Right renal pelvis (tissue), 4 donors: ENCODE measurements around the gene UAP1. TPM values are rescaled to one million over a fixed set of nuclear protein-coding genes. Genes with fewer than 3 reads are reported as not detected.

Experiments
- DNase-seq, 4 donors: peaks; one replicate each; pipeline ENCODE4 v3.0.0-alpha.2; 2013; ENCODE audit warnings: low read depth in 4 of 4, low spot score in 3 of 4, missing footprints in 1 of 4
- polyA plus RNA-seq, 4 donors: library from polyadenylated mRNA; unstranded; fragments of 120-200 nt; gene quantifications; one replicate each; pipeline ENCODE4 v1.2.1, GENCODE V29; 2013; ENCODE audit not compliant: insufficient read length in 4 of 4

Gene UAP1
- polyA plus RNA-seq, 4 donors: 32.8 to 35.3 (median 34.1) TPM

DNA sequence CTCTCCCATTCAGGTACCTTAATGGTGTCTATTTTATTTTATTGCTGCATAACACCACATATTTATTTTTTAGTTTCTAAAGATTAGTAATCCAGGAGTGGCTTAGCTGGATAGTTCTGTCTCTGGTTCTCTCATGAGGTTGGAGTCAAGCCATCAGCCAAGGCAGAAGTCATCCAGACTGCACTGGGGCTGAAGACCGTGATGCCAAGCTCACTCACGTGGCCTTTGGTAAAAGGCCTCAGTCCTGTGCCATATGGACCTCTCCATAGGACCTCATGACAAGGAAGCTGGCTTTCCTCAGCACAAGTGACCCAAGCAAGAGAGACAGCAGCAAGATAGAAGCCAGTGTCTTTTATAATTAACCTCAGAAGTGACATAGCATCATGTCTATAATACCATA is 47.8 kb downstream of the UAP1 start:
- no peak for DNase-seq

DNA sequence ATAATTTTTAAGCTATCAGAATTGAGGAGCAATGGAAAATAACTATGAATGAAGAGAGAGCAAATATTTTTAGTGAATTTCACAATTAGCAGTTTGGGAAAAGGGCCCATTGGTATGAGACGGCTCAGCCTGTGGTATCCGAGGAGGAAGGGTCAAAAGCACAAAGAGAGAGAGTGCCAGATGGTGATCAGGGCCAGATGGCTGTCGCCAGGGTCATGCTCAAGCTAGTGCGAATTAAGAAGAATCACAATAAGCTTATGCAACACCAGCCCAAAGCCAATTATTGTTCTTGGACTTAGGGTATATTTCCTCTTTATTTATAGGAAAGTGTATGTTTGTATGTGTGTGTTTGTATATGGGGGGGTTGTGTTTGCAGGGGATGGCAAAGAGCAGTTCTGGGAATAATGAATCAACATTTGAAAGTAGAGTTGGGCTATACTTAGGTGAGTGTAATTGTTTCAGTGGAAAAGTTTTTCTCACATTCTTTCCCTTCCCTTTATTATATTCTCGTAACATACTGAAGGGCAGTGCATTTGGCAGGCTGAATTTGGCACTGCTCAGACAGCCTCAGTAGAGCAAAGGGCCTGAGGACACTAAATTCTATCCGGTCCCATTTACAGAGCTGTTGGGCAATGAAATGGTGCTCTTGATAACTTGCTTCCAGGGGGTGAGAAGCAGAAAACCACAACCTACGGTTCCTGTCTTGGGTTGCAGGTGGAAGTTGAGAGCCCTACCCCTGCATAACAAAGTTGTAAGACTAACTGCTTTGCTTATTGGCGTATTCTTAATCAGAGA is 51.3 kb downstream of the UAP1 start:
- no peak for DNase-seq

DNA sequence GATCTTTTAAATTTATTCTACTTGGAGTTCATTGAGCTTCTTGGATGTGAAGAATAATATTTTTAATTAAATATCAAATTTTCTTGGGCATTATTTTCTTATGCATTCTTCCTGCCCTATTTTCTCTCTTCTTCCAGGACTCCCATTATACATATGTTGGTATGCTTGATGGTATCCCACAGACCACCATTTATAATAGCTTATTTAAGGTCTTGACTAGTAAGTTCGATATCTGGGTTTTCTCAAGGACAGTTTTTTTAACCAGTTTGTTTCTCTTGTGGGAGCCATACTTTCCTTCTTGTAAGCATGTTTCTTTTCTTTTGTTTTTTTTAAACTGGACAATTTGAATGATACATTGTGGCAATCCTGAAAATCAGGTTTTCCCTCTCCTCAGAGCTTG is 55.3 kb downstream of the UAP1 start:
- DNase-seq: no peak

DNA sequence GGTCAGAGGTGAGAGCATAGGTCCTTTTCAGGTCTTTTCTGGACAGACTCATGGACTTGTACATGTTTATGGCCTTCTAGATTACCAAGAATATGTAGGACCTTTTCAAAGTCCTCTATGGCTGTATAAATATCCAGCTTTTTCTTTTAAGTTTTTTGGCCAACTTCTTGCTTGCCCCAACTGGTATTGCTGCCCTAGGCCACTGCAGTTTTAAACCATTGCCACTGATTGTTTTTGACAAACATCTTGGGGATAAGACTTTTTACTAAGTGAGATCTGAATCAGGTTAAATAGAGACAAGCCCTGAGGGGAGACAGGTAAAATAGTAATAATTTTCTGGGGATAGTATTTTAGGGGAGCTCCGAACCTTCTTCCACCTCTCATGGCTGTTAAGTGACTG is 56.0 kb downstream of the UAP1 start:
- no peak for DNase-seq

DNA sequence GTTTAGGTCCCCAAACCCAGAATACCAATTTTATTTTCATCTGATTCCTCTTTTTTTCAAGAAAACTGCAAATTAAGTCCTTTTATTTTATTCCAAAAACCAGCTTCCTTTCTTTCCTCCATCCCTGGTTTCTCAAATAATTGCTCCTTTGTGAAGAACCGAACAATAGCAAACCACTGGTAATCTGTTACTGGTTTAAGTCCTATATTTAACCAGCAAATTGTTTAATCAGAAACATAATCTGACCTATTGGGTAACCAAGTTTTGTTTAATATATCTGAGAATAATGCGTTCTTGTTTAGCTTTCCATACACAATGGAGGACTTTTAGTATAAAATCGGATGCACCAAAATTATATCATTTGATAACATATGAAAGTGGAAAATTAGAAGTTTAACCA is 57.6 kb downstream of the UAP1 start:
- no peak for DNase-seq

DNA sequence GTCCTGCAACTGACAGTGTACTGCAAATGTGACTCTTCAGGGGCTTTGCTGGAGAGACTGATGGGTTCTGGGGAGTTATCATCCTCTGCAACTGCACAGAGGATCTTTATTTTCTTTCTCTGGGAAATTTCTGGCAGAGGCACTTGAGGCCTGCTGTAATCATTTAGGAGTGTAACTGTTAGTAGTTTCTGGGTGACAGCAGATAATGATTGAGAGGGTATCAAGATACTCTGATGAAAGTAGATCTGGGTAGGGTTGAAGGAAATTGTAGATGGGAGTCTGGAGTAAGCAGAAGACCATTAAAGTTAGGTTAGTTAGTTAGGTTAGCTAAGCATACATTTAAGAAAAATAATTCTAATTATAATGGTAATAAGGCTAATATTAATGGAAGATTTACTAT is 59.7 kb downstream of the UAP1 start:
- DNase-seq: no peak

DNA sequence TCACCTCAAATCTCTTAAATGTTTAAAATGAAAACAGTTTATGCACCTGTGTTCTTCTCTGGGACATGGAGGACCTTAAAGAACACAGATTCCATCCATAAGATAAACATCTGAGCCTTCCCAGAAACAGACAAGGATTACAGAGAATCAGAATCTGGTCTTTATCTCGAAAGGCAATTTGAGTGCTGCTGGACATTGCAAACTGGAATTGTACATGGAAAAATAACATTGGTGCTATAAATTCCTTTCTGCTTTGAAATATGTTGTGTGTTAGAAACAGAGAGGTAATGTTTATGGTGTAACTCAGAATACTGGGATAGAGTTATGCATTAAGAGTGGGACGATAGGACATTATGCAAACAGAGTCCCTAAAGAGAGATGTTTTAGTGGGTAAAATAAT is 64.2 kb downstream of the UAP1 start:
- no peak for DNase-seq

DNA sequence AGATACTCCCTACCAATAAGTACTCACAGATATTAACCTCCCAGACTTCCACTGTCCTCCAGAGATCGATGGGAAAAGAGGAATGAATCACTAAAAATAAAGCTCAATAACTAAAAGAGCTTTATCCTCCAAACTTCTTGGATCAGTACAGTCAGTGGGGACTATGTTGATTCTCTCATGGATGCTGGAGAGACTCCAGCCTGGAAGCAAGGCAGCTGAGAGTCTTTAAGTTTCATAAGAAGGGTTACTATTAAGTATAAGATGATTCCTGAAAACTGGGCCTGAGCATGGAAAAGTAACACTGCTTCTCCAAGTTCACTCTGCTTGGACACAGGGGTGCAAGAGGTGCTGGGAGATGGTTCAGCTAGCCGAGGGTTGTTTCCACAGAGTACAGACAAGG is 64.6 kb downstream of the UAP1 start:
- DNase-seq: no peak

DNA sequence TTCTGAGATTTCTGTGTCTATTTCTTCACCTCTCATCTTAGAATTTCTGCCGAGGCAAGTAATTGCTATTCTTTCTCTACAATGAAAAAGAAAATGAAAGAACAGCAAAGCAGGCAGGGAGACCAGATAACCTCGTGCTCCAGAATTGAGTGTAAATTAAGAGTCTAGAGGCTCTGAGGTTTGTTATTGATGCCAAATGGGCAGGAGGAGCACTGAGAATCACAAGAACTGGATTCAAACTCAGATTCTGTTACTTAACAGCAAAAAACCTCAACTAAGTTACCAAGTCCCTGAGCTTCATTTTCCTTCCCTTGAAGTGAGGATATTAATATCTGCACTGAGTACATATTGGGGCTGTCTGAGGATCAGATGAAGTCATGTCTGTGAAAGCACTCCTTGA is 65.2 kb downstream of the UAP1 start:
- no peak for DNase-seq

DNA sequence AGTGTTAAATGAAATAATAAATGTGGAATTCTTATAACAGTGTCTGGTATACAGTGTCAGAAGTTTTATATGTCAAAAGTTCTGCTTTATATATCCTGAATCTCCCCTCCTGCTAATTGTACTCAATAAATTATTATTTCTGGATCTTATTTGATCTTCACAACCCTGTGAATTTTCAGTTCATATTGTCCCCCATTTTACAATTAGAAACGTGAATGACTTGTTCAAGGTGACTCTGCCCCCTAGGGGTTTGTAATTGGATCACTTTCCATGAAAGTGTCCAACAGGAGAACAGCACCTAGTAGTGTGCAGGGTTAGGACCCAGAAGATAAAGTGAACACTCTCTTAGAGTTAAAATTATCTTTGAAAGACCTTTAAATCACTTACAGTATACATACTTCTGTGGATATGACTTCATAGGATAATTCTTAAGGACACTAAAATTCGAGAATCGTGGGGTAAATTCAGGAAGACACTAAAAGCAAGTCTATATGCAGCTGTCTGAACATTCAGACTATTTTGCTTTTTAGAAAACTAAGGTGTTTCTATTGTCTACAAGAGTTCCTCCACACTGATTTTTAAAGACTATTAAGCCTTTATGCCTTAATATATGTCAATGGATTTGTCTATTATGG is 66.3 kb downstream of the UAP1 start:
- no peak for DNase-seq

DNA sequence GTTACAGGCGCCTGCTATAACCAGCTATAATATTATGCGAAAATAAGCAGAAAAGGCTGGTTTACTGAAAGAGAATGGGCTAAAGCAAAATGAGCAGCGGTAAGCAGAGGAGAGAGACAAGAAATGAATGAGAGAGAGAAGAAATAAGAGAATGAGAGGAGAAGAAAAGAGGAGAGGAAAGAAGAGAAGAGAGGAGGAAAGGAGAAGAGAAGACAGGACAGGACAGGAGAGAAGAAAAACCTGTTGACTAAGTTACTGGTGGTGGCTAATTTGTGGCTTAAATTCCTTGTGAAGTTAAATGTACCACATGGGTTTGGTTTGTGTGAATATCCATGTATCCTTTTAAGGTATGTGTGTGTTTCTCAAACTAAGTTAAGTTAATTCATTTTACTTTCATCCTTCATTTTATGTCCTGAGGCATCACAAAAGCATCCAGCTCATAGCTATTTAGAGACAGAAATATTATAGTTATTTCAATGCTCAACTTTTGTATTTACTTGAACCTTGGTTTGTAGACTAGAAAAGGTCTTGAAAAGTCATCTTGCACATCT is 67.6 kb downstream of the UAP1 start:
- no peak for DNase-seq

DNA sequence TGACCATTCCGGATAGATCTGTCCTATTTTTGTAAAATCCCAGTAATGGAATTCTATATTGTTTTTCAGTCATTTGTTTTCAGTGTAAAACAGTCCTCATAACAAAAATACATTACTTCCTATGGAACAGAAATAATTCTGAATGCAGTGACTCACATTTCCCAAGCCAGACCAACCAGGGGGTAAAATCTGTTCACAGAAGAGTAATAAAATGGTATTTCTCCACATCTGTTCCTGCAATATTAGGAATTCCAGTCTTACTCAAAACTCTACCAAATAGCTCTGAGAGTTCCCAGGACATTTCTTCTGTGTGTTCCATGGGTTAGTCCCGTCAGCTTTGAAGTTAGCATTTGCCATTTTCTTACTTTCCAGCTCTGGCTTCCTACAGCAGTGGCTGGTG is 68.1 kb downstream of the UAP1 start:
- DNase-seq: no peak

DNA sequence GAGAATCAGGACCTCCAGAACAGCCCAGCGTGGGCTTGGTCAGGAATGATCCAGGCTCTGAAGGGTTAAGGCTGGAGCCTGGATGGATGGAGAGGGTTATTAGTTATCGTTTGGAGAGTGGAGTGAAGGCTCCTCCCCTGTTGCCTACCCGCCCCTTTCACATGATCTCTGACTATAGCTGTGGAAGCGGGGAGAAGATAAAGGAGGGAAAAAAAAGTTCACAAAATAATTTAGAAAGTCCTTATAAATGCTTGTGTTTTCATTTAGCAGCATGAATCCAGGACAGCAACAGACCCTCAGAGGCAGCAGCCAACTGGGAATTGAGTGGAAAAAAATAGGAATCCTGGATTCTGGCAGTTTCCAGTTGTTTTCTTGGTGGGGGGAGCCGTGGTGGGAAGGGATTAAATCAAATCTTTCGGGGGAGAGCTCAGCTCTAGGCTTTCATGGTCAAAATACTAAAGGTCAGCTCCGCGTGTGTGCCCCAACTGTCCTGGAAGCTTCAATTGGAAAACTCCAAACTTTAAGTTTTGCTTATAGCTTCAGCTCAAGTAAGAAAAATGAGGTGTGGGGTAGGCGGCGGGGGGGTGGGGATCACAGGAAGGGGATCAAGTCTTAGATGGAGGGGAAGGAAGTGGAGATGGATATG is 70.1 kb downstream of the UAP1 start:
- DNase-seq: peak in 1 of 4 donors; percentile 41

DNA sequence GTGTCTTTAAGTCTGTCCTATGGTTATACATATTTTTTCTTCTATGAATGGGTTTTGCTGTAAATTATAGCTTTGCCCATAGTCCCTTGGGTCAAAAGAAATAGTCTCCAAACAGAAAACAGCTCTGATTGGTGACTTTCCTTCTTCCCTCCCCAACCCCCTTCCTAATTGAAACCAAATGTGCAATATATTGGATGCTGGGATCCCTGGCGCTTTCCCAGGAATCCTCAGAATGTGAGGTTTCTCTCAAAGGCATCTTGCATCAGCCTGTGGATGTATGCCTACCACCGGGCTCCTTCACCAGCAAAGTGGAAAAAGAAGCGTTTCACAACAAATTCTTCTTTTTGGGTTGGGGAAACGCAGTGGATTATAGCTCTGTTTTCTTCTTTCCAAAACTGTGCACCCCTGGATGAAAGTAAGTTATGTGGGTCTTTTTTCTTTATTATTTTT is 70.7 kb downstream of the UAP1 start, which contains the start of gene DDR2:
Gene DDR2, plus strand, starts transcription at position 248 of the 450 bp plus-strand sequence. CDS start 86,600 bp downstream, outside the sequence.
- DNase-seq: peak in 1 of 4 donors; percentile 68

DNA sequence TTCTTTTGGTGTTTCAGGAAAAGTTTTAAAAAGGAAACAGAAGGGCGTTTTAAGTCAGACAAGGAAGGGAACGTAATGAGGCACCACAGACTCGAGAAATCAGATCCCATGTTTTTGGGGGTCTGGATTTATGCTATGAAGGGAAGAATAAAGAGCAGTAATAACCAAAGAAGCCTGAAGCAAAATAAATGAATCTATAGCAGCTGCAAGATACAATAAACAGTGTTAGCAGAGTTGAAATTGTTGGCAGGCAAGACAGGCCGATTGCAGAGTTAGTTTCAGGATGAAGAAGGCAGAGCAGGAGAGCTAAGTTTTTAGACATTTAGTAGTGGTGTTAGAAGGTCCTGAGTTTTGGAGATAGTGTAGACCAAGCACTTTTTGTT is 71.2 kb downstream of the UAP1 start:
- no peak for DNase-seq

DNA sequence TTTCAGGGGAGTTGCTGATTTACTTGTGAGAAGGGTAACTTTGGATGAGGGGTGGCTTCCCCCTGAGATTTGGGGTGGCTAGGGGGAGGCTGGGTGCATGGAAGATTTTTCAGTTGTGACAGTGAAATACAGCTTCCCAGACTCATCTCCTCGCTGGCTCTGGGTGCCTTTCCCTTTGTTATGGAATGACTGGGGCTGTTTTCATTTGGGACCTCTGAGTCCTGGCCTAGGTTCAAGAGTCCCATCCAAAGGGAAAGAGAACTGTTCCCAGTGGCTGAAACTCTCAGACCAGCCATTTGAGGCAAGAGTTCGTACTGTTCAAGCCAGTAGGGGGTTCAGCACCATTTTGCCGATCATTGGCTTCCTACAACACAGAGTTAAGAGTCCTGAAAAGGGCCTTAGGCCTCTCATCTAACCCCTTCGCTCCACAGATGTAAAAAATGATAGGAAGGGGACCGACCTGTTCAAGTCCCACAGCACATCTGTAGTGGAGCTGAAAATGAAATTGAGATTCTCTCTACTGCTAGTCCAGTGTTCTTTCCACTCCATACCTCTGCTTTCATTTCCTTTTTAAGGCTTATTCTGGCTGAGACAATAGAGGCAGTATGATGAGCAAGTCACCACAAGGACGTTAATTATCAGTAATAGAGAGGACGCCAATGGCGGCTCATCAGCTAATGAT is 71.7 kb downstream of the UAP1 start:
- no peak for DNase-seq

DNA sequence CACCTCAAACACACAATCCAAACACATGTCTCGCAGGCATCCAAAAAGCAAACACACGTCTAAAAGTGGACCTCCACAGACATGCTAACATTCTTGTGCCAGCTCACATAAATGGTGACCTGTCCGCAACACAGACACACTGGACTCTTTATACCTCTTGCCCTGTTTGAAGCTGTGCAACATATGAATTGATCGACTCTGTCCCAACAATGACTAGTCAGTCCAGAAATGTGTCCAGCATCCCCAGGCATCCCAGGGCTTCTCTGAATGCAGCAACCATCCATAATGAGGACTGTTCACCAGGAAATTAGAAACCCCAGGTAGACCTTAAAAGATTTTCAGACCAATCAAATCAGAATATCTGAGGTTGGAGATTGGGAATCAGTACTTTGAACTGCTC is 73.9 kb downstream of the UAP1 start:
- DNase-seq: no peak

DNA sequence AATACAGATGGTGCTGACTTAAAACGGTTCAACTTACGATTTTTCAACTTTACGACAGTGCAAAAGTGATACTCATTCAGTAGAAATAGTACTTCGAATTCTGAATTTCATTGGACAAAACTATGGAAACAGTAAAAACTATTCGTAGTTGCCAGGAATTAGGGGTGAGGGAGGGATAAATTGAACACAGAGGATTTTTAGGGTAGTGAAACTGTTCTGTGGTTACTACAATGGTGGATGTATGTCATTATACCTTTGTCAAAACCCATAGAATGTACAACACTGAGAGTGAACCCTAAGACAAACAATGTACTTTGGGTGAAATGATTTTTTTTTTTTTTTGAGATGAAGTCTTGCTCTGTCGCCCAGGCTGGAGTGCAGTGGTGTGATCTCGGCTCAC is 78.2 kb downstream of the UAP1 start:
- DNase-seq: no peak

DNA sequence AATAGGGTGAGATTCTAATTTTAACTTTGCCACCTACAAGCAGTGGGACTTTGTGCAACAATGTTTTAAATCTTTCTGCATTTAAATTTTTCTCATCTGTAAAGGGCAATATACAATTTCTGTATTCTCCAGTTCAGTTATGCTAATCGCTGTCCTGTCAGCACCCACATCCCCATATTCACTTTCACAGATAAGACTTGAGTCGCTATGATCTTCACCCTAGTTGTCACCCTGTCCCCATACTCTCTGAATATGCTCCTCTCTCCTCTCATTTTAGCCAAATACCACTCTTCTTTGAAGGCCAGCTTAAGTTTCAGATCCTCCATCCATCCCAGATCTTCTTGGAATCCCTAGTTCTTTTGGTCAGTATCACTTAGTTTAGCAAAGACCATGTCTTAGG is 79.6 kb downstream of the UAP1 start:
- DNase-seq: no peak

DNA sequence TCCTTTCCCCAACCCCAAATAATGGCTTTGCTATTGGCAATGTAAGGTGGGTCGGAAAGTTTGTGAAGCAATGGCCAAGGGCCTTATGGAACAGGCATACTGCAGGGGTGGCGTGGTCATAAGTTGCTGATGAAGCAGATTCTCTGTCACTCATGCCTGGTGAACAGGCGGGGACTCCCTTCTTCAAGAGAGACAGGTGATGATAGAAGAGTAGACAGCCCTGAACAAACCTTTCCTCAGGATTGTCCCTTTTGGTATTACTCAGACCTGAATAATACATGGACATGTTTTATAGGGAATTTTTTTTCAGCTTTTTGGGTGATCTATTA is 83.4 kb downstream of the UAP1 start:
- DNase-seq: no peak

DNA sequence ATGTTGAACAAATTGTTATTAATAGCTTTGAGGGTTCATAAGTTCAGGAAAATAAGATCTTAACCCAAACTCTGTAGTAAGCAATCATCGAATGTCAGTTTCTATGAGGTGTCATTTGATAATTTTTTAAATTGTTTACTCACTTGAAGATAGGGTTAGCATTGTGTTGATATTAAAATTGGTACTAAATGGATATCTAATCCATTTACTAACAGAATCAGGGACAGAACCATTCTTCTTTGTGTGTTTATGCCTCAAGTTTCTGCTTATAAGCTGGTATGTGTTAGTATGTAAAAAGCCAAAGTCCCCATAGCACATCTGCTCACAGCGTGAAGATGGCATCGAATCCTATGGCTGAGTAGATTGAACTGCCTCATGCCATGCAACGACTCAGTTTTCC is 84.1 kb downstream of the UAP1 start:
- DNase-seq: no peak
